MV-4-11 (cell line): ENCODE measurements around the gene PRR23E.

Source experiments
- DNase-seq: peaks from one replicate; lab custom pipeline; 2025; lab: John Stamatoyannopoulos, UW

Gene PRR23E

DNA sequence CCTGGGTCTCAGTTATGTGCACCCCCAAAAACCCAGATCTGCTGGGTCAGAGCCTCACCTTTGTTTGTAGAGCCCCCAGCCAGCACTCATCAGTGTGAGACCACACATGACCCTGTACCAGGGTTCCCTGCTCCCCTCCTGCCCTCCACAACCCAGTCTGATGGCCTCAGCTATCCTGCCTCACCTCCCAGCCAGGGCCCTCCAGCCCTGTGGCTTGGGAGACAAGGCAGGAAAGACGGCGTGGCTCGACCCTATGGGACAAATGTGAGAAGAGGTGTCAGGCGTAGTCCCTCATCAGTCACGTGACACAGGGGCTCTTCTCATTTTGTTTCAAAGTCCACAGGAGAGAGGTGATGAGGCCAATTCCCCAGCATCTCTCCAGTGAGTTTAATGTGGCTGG is 28.3 kb upstream of the PRR23E start:
- no peak for DNase-seq

DNA sequence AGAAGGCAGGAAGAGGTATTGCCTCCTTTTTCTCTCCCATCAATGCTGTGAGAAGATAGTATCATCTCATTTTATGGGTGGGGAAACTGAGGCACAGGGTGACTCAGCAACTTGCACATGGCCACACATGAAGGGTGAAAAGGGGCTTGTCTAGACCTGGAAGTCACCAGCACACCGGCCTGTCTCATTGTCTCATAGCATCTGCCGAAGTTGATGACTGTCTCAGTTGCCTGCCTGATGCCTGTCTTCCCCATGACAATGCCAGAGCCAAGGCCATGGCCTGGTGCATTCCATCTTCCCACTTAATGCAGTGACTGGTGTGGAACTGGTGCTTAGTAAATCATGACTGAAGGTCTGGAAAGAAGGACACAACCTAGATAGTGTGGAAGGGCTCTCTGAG is 27.9 kb upstream of the PRR23E start:
- no peak for DNase-seq

DNA sequence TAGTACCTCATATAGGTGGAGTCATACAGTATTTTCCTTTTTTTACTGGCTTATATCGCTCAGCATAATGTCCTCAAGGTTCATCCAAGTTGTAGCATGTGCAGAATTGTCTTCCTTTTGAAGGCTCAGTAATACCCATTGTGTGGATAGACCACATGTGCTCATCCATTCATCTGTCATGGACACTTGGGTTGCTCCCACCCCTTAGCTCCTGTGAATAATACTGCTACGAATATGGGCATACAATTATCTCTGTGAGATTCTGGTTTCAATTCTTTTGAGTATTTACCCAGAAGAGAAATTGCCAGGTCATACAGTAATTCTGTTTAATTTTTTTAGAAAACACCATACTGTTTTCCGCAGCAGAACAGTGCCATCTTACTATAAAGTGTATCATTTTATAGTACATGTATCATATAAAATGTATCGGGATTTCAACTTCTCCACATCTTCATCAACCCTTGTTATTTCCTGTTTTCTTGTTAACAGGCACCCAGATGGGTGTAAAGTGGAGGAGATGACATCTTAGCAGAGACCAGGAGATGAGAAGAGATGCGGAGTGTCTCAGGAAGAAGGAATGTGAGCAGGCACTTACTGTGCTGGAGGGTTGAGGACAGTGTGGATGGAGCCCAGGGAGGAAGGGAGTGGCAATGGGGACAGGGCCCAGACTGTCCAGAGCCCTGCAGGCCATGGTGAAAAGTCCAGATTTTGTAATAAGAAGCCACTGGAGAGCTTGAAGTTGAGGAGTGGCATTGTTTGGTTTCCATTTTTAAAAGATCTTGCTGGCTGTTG is 27.0 kb upstream of the PRR23E start:
- no peak for DNase-seq

DNA sequence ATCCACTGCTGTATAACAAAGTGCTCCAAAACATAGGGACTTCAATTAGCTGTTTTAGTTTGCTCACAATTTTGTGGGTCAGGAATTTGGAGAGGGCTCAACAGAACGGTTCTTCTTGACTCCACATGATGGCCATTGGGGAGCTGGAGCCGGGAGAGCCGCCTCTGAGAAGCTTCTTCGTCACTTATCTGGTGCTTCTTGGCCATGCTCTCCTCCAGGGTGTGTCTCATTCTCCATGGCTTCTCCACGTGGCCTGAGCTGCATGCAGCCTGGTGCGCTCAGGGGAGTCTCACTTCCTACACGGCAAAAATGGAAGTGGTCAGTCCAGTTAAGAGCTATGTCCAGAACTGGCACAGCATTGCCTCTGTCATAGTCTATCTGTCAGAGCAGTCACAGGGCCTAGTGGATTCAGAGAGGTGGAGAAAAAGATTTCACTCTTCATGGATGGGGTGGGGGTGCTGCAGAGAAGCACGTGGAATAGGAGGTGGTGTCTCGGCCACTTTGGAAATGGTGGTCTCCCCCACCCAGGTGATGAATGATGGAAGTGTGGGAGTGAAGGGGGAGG is 26.3 kb upstream of the PRR23E start:
- no peak for DNase-seq

DNA sequence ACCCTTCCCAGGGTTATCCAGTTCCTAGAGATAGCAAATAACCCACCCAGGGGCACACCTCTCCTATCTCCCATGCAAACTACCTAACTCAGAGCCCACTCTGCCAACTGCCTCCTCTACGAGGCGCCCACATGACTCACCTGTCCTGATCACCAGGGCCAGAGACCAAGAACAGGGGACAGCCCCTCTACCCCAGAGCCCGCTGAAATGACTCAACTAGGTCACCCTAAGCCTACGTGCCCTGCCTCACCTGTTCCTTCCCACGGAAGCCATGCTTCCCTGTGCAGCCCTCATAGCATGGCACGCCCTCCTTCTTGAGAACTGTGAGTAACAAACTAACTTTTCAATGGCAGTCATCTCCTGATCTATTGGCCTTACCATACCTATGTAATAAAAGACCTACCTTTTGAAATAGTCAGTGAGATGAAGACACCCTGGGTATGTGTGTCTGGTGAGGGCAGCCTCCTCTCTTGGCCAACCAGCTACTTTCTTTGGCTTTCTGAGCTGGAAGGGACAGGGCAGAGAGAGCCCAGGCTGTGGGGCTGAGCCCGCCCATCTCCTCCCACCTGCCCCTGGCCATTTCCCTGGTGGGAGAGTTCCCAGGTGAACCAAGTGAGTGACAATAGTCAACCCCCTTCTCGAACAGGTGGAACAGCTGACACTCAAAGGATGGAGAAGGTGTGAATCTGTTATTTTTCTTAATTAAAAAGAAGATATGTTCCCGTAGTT is 25.5 kb upstream of the PRR23E start:
- DNase-seq: no peak

DNA sequence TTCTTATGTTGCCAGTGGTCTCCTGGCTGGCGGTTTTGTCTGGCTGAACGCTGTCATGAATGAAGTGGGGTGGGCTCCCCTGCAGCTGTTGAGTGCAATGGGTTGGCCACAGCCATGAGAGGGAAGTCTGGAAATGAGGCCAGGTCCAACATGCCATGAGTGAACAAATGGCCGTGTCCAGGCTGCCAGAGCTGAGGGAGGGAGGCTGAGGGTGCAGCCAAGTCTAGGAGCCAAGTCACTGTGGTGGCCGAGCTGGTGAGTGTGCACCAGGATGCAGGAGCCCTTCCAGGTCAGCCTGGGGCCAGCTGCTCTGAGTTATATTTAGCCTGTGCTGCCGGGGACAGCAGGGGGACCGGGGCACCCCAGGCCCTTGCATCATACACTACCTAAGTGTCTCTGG is 24.7 kb upstream of the PRR23E start:
- no peak for DNase-seq

DNA sequence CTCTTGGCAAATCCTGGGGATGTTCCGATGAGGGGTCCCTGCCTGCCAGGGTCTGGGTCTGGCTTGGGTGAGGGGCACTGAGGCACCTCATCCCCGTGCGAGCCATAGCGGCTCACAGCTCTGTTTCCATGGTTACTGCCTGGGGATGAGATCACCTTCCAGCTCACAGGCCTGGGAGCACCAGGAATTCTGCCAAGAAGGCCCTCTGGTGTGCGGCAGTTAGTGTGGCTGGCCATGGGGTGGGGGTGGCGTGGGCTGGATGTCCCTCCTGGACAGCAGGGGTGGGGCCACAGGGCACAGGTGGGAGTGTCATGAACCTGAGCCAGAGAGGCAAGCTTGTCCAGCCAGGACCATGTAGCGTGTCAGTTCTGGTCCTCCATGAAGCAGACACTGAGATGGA is 22.1 kb upstream of the PRR23E start:
- DNase-seq: no peak

DNA sequence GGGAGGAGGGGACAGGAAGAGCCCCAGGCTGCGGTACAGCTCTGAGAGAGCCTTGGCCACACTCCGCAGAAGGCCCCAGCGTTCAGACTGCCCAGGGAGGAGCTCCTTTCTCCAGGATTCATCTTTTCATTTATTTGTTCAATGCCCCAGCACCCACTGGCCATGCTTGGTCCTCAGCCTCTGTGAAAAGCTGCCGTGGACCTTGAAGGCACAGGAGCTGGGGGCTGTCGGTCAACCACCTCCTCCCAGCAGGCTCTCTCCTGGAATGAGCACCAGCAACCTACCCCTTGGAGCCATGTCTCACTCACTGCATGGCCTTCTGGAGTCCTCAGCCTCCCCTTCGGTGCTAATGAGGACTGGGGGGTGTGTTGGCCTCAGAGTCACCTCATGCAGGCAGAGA is 21.6 kb upstream of the PRR23E start:
- DNase-seq: no peak

DNA sequence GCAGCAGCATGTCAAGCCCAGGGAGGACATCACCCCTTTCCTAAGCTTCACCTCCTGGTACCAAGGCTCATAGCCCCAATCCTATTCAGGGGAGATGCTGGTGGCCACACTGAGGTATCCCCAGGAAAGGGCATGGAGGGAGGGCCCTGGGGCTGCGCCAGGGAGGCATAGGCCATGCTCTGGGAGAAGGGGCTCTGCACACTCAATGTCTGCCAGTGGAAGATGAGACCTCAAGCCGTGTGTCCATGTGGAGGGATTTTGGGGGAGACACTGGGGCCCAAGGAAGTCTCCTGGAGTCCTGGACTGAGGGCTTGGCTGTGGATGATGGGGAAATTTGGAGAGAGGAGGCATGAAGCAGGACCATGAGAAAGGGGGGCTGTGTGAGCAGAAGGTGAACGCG is 21.2 kb upstream of the PRR23E start:
- DNase-seq: no peak

DNA sequence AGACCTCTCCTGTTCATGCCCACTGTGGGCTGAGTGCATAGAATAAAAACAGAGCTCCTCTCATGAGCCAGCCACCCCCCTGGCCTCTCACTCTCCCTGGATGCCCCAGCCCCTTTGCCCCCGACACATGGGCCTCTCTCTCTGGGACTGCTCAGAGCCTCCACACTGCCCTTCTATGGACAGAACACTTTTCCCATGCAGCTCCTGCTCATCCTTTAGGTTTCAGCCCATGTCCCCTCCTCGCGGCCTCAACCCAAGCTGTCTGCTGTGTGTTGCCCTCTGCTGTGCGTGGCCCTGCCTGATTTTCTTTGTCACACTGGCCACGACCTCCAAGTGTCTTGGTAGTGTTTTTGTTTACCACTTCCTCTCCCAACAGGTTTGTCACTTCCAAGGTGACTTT is 20.7 kb upstream of the PRR23E start:
- no peak for DNase-seq

DNA sequence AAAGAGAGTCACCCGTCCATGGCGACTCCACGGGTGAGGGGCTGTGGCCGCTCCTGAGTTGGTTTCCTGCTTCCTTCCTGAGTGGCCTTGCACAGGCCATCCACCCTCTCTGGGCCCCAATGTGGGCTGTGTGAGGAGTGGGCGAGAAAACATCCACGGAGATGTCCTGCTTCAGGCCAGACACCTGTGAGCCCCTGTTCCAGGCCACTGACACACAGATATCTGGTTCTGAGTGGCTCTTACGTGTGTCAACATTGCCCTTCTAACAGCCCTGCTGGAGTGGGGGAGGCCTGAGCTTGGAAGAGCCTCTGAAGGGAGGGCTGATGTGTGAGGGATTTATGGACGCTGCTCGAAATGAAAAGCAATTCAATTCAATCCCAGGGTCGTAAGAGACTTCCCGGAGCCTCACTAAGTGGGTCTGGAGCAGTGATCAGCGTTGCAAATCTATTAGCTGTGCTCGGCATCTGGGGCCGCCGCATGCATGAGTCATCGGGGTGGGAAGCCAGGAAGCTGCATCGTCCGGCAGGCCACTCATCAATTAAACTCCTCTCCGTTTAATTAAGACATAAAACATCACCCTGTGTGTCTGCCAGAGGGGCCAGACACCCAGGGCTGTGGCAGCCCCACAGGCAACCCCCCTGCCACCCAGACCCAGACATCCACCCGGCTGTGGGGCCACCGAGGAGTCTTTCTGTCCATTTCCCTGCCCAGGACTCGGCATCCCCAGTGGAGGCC is 20.0 kb upstream of the PRR23E start:
- DNase-seq: no peak

DNA sequence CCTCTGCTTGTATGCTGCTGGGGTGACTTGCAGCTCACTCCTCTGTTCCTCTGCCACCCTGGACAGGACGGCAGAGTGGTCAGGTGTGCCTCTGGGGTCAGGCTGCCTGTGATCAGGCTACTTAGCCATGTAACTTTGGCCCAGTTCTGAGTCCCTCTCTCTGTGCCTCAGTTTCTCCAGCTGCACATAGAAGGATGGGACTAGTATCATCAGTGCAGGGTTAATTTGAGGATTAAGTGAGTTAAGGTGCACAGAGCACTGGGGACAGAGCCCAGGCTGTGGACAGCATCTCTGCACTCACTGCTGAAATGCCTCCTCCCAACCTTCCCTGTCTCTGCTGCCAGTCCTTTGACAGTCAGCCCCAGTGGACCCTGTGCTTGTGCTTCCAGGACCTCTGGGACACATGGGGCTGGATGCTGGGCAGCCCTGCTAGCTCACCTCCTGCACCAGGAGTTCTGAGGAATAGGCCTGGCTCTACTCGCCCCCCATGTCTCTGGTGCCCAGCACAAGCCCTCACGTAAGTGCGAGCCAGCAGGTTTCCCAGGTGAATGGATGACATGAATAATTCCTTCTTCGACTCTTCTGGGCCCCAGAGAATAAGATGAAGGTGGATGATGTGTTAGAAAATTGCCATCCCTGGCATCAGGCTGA is 19.3 kb upstream of the PRR23E start:
- DNase-seq: no peak

DNA sequence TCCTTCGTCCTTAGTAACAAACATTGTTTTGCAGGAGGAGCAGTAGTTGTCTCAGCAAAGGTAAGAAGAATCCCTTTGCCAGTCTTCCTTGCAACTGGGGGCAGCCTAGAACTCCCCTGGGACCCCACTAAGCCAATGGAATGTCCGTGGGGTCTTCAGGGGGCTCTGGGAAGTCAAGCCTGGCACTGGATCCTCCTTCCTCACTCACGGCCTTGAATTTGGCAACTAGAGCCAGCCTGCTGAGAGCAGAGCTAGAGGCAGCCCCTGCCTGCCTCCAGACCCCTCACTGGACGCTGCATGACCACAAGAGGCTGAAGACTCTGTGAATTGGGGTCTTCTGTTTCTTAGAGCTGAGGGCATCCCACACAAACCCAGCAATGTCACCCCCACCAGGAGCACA is 18.6 kb upstream of the PRR23E start:
- no peak for DNase-seq

DNA sequence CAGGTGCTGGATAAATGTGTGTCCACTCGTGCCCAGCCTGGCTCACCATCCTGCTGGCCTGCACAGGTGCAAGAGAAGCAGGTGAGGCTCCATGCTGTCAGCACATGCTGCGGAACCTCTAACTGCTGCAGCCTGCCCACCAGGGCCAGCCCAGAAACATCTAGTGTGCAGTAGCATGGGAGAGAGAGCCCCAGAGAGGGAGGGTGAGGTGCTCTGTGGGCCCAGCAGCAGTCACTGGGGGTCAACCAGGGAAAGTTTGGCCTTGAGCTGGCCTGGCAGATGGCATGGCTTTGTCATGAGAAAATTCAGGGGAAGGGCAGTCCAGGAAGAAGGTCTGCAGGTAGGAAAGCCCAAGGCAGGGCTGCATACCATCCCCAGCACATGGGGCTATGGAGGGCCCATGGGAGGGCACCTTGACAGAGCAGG is 18.2 kb upstream of the PRR23E start:
- DNase-seq: no peak

DNA sequence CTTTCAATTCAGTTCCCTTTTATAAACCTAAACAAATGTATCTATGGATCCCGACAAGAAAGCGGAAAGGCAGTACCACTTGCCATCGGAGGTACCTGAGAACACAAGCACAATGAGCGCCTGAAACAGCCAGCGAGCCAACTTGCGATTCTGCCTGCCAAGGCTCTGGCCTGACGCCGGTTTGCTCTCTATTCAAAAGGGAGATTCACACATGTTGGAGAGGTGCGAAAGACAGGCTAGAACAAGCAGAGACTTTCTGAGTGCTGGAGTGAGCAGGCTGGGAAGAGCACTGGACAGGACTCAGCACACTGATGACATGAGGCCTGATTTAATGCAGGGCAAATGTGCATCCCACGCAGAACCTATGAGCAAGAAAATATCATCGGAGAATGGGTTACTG is 17.7 kb upstream of the PRR23E start:
- no peak for DNase-seq

DNA sequence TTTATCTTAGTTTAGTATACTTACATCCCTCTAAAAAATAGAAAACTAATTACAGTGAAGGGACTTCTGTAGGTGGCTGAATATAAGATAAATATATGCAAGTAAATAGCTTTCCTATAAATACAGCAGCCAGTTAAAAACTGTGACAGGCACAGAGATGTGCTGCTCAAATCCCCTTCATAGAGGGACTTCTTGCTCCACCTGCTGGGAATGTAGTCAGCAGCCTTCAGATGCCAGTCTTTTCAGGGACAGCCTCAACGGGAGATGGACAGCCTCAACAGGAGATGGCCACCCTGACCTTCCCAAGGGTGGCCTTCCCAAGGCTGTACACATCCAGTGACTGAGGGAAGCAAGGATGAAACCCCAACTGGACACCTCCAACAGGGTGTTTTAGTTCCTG is 15.7 kb upstream of the PRR23E start:
- no peak for DNase-seq

DNA sequence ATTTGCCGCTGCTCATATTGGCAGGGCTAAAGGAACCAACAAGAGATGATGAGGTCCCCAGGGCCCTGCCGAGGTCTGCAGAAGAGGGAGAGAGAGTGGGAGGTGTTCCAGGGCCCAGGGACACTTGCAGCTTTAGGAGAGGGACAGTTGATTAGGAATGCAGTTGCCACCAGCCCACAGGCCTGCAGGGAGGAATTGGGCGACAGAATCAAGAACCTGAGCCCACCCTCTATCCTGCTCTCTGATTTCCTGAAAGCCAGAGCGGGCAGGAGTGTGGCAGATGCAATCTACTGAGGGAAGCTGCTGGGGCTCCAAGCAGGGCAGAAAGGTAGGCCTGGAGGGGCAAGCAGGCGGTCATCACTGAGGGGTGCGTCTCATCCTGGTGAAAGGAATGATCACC is 12.1 kb upstream of the PRR23E start:
- no peak for DNase-seq

DNA sequence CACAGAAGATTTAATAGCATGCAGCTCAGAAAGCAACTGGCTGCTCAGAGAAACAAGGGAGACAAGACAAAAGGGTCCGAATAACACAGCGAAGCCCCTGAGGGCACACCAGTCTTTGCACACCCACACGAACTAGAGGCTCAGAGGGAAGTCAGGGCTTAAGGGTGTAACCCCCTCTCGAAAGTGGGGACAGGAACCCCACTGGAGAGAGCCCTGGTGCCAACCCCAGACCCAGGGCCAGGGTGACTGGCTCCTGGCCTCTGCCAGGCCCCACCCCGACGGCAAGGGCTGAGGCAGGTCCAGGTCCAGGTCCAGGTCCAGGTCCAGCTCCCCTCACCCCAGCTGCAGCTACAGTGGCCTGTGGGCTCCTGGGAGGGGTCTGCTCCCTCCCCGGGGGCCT is 10.5 kb upstream of the PRR23E start:
- DNase-seq: no peak

DNA sequence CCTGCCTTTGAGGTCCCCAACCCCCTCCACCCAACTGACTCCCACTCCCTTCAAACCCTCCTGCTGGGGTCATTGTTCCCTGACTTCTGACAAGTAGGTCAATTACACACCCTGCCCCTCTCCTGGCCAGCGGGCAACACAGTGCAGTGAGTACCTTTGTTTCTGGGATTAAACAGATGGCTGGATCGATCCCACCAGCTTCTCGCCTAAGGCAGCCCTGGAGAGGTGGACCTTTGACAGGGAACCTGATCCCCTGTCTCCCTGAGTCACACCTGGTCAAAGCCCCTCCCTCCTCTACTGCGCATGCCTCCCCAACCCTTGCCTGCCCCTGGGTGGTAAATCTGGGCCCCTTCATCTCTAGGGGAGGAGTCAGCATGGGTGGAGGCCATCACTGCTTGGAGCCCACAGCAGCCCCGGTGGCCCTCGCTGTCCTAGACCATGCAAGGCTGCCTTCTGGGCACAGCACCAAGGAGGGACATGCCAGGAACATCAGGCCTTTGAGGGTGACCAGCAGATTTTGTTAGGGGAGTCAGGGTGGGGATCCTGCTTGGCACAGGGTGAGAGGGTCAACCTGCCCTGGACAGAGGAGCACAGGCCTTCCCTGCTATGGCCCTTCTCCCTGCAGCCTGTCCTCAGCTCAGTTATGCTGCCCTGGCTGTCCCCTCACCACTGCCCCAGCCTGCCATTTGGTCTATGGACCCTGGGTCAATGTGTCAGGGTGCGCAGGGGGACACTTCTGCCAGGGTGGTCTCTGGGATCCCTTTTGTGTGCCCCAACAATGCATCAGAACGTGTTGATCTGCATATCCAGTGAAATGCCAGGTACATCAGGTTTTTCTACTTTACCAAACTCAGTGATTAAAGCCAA is 9.8 kb upstream of the PRR23E start:
- no peak for DNase-seq

DNA sequence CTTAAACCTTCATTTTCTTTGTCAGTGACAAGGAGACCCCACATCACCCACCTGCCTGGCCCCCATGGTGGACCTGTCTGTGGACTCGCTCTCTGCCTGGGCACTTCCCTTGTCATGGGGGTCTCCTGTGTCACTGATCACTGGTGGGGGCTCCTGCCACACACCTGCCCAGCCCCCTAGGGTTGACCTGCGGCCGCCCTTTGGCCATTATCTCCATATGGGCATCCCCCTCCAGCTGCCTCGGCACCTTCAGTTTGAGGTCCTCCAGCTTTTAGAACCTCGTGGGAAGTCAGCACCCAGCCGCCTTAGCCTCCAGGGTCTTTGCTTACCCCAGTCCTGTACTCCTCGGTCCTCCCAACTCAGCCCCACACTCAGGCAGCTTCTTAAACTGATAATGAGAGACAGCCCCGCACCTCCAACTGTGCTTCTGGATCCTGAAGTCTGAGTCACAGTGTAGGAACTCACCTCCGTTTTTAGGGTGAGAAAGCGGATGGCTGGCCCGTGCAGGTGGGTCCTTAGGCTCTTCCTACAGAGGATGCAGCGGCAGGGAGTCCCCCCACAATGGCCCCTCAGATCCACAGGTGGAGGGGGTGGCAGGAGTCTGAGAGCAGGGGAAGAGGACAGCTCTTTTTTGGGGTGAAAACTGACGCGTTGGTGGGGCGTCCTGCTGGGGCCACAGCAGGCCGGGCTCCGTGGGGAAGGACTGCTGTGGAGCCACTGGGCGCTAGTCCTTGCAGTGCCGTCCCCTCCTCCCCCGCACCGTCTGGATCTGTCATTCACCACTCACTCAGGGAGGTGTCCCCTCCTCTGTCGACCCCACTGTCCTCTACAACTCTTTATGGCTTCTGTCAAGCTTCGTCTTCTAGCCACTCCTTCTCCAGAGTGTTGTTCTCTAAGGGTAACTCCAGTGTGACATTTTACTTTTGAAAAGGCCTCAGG is 8.7 kb upstream of the PRR23E start:
- DNase-seq: no peak
